ENCODE data around the gene ME1.

DNA sequence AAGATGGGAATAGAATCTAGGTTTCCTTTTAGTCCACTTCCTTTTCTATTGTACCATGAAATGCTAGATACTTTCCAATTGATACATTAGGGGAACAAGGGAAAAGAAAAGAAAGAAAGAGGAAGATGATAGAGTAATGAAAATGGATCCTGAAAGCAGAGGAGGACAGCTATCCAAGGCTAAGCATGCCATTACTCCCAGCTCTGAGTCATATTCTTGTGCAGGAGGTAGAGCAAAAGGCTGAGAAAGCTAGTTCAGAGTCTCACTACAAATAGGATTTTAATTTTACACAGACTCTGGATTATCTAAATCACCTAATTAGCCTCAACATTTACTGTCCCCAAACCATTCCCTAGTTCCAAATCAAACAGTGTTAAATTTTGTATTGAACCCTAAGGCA lies 214.0 kb downstream of the ME1 start:
- TF ChIP-seq, protein P1, sequence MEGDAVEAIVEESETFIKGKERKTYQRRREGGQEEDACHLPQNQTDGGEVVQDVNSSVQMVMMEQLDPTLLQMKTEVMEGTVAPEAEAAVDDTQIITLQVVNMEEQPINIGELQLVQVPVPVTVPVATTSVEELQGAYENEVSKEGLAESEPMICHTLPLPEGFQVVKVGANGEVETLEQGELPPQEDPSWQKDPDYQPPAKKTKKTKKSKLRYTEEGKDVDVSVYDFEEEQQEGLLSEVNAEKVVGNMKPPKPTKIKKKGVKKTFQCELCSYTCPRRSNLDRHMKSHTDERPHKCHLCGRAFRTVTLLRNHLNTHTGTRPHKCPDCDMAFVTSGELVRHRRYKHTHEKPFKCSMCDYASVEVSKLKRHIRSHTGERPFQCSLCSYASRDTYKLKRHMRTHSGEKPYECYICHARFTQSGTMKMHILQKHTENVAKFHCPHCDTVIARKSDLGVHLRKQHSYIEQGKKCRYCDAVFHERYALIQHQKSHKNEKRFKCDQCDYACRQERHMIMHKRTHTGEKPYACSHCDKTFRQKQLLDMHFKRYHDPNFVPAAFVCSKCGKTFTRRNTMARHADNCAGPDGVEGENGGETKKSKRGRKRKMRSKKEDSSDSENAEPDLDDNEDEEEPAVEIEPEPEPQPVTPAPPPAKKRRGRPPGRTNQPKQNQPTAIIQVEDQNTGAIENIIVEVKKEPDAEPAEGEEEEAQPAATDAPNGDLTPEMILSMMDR (IDR thresholded peaks at IDR 0.05 in 2 of 3, conservative IDR thresholded peaks at IDR 0.05 in 1 of 3; ENCODE audit: borderline replicate concordance in 1 of 3, insufficient read depth in 1 of 3, low read depth in 2 of 3, low read length in 2 of 3), result no peak
- no peak for TF ChIP-seq SRF (IDR thresholded peaks at IDR 0.05; ENCODE audit: low read depth)
- TF ChIP-seq, protein P2, sequence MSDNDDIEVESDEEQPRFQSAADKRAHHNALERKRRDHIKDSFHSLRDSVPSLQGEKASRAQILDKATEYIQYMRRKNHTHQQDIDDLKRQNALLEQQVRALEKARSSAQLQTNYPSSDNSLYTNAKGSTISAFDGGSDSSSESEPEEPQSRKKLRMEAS (IDR thresholded peaks at IDR 0.05), result no peak
- no peak for TF ChIP-seq YY1 (IDR thresholded peaks at IDR 0.05; ENCODE audit: extremely low read depth, insufficient replicate concordance, low read depth, low read length)
- no peak for TF ChIP-seq POLR2A (IDR thresholded peaks at IDR 0.05; ENCODE audit: borderline replicate concordance, extremely low read depth, insufficient read depth, insufficient read length)
- no peak for TF ChIP-seq EZH2 (IDR thresholded peaks at IDR 0.05)
- no peak for TF ChIP-seq SP1 (IDR thresholded peaks at IDR 0.05; ENCODE audit: low read depth)
- TF ChIP-seq POLR2AphosphoS5 (IDR thresholded peaks at IDR 0.05; ENCODE audit: low read depth, low read length), result no peak
- TF ChIP-seq, protein P3, sequence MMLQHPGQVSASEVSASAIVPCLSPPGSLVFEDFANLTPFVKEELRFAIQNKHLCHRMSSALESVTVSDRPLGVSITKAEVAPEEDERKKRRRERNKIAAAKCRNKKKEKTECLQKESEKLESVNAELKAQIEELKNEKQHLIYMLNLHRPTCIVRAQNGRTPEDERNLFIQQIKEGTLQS (IDR thresholded peaks at IDR 0.05), result no peak
- TF ChIP-seq, protein P4, sequence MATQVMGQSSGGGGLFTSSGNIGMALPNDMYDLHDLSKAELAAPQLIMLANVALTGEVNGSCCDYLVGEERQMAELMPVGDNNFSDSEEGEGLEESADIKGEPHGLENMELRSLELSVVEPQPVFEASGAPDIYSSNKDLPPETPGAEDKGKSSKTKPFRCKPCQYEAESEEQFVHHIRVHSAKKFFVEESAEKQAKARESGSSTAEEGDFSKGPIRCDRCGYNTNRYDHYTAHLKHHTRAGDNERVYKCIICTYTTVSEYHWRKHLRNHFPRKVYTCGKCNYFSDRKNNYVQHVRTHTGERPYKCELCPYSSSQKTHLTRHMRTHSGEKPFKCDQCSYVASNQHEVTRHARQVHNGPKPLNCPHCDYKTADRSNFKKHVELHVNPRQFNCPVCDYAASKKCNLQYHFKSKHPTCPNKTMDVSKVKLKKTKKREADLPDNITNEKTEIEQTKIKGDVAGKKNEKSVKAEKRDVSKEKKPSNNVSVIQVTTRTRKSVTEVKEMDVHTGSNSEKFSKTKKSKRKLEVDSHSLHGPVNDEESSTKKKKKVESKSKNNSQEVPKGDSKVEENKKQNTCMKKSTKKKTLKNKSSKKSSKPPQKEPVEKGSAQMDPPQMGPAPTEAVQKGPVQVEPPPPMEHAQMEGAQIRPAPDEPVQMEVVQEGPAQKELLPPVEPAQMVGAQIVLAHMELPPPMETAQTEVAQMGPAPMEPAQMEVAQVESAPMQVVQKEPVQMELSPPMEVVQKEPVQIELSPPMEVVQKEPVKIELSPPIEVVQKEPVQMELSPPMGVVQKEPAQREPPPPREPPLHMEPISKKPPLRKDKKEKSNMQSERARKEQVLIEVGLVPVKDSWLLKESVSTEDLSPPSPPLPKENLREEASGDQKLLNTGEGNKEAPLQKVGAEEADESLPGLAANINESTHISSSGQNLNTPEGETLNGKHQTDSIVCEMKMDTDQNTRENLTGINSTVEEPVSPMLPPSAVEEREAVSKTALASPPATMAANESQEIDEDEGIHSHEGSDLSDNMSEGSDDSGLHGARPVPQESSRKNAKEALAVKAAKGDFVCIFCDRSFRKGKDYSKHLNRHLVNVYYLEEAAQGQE (IDR thresholded peaks at IDR 0.05; ENCODE audit: low read depth), result no peak
- TF ChIP-seq RAD21 (IDR thresholded peaks at IDR 0.05; ENCODE audit: low read depth), result no peak
- TF ChIP-seq JUND (IDR thresholded peaks at IDR 0.05), result no peak
- no peak for TF ChIP-seq ELF1 (IDR thresholded peaks at IDR 0.05; ENCODE audit: borderline replicate concordance, low read depth)
